H9 (cell line): ENCODE data around the gene VRK3. TPM values are rescaled to one million over a fixed set of nuclear protein-coding genes. Genes with fewer than 3 reads are reported as not detected.

Source experiments
- DNase-seq: peaks from one replicate; pipeline ENCODE4 v3.0.0-alpha.2; 2017
- H2AFZ ChIP-seq: one replicate; pipeline ENCODE4 v1.6.1; 2013; ENCODE audit warnings: mild to moderate bottlenecking, low read length, control low read depth, moderate library complexity
- H2AK5ac ChIP-seq: 2 replicates; pipeline ENCODE4 v1.6.1; 2013; ENCODE audit warnings: low read length, control low read depth, mixed read lengths; ENCODE audit not compliant: insufficient read length
- H2BK120ac ChIP-seq: one replicate; pipeline ENCODE4 v1.6.1; 2013; ENCODE audit warnings: low read depth, mild to moderate bottlenecking, low read length, control low read depth, inconsistent platforms; ENCODE audit not compliant: poor library complexity, severe bottlenecking
- H2BK12ac ChIP-seq: 2 replicates; pipeline ENCODE4 v1.6.1; 2013; ENCODE audit warnings: low read length, control low read depth, mixed read lengths, low read depth; ENCODE audit not compliant: insufficient read length
- H2BK15ac ChIP-seq: 2 replicates; pipeline ENCODE4 v1.6.1; 2013; ENCODE audit warnings: low read depth, low read length, control low read depth
- H2BK20ac ChIP-seq: one replicate; pipeline ENCODE4 v1.6.1; 2013; ENCODE audit warnings: low read depth, mild to moderate bottlenecking, low read length, control low read depth, inconsistent platforms; ENCODE audit not compliant: poor library complexity, severe bottlenecking
- H2BK5ac ChIP-seq: 2 replicates; pipeline ENCODE4 v1.6.1; 2013; ENCODE audit warnings: low read length, control low read depth, mixed read lengths; ENCODE audit not compliant: insufficient read length
- H3K14ac ChIP-seq: 2 replicates; pipeline ENCODE4 v1.6.1; 2013; ENCODE audit warnings: low read length, control low read depth; ENCODE audit not compliant: insufficient read depth
- H3K18ac ChIP-seq: 2 replicates; pipeline ENCODE4 v1.6.1; 2013; ENCODE audit warnings: low read depth, mild to moderate bottlenecking, mixed read lengths, low read length, control low read depth; ENCODE audit not compliant: insufficient read length
- H3K23ac ChIP-seq: 2 replicates; pipeline ENCODE4 v1.6.1; 2013; ENCODE audit warnings: low read length, control low read depth, mixed read lengths, low read depth; ENCODE audit not compliant: insufficient read length
- H3K23me2 ChIP-seq: 2 replicates; pipeline ENCODE4 v1.6.1; 2013; ENCODE audit warnings: low read depth, mild to moderate bottlenecking, mixed read lengths, low read length, control low read depth; ENCODE audit not compliant: insufficient read length, poor library complexity, severe bottlenecking
- H3K27ac ChIP-seq: 2 replicates; pipeline ENCODE4 v1.5.1; 2013; ENCODE audit warnings: low read length, control low read depth, mixed read lengths, low read depth; ENCODE audit not compliant: insufficient read length
- H3K27me3 ChIP-seq: 2 replicates; pipeline ENCODE4 v1.6.1; 2013; ENCODE audit warnings: low read length, control low read depth, inconsistent platforms; ENCODE audit not compliant: insufficient read depth
- H3K4ac ChIP-seq: 2 replicates; pipeline ENCODE4 v1.6.1; 2013; ENCODE audit warnings: low read depth, mild to moderate bottlenecking, control low read depth, inconsistent platforms, low read length, moderate library complexity
- H3K4me1 ChIP-seq: 2 replicates; pipeline ENCODE4 v1.6.1; 2013; ENCODE audit warnings: low read length, control low read depth, inconsistent platforms; ENCODE audit not compliant: insufficient read depth
- H3K4me2 ChIP-seq: 2 replicates; pipeline ENCODE4 v1.6.1; 2013; ENCODE audit warnings: low read length, control low read depth, mixed read lengths; ENCODE audit not compliant: insufficient read length, insufficient read depth
- H3K56ac ChIP-seq: 2 replicates; pipeline ENCODE4 v1.6.1; 2013; ENCODE audit warnings: low read depth, mild to moderate bottlenecking, mixed read lengths, low read length, control low read depth; ENCODE audit not compliant: insufficient read length
- H3K79me1 ChIP-seq: 2 replicates; pipeline ENCODE4 v1.6.1; 2013; ENCODE audit warnings: low read depth, mild to moderate bottlenecking, moderate library complexity, low read length, control low read depth, inconsistent platforms; ENCODE audit not compliant: insufficient read depth, poor library complexity, severe bottlenecking
- H3K79me2 ChIP-seq: 2 replicates; pipeline ENCODE4 v1.6.1; 2013; ENCODE audit warnings: low read length, control low read depth, inconsistent platforms; ENCODE audit not compliant: insufficient read depth
- H3K9ac ChIP-seq: 2 replicates; pipeline ENCODE4 v1.6.1; 2013; ENCODE audit warnings: low read length, control low read depth, mixed read lengths; ENCODE audit not compliant: insufficient read length; ENCODE audit errors: extremely low read depth
- H3K9me3 ChIP-seq: one replicate; pipeline ENCODE4 v1.6.1; 2013; ENCODE audit warnings: low read depth, low read length, inconsistent platforms; ENCODE audit not compliant: control insufficient read depth
- H3T11ph ChIP-seq: one replicate; pipeline ENCODE4 v1.6.1; 2013; ENCODE audit warnings: mild to moderate bottlenecking, low read length, control low read depth, inconsistent platforms
- H4K20me1 ChIP-seq: one replicate; pipeline ENCODE4 v1.6.1; 2013; ENCODE audit not compliant: control insufficient read depth, insufficient read length, insufficient read depth
- H4K5ac ChIP-seq: 2 replicates; pipeline ENCODE4 v1.6.1; 2013; ENCODE audit warnings: low read depth, mild to moderate bottlenecking, mixed read lengths, low read length, control low read depth; ENCODE audit not compliant: insufficient read length
- H4K8ac ChIP-seq: replicated peaks from 2 replicates; pipeline ENCODE4 v1.6.1; 2013; ENCODE audit warnings: low read length, control low read depth, mixed read lengths, low read depth; ENCODE audit not compliant: insufficient read length
- H4K91ac ChIP-seq: 2 replicates; pipeline ENCODE4 v1.6.1; 2013; ENCODE audit warnings: low read depth, mild to moderate bottlenecking, moderate library complexity, mixed read lengths, low read length, control low read depth; ENCODE audit not compliant: insufficient read length
- H3K27ac Mint-ChIP-seq, 3 experiments: 2 replicates in 2 of 3; 3 replicates in 1 of 3; pipeline ENCODE4 v1.8.0; 2020 to 2021; ENCODE audit warnings: mixed read lengths in 3 of 3, mild to moderate bottlenecking in 1 of 3, moderate library complexity in 1 of 3
- H3K27me3 Mint-ChIP-seq: 2 replicates; pipeline ENCODE4 v1.8.0; 2021; ENCODE audit warnings: low read depth, mild to moderate bottlenecking, moderate library complexity, mixed read lengths
- H3K36me3 Mint-ChIP-seq, 3 experiments: 2 replicates in 2 of 3; 3 replicates in 1 of 3; pipeline ENCODE4 v1.8.0; 2020 to 2021; ENCODE audit warnings: low read depth in 3 of 3, mixed read lengths in 3 of 3; ENCODE audit not compliant: insufficient read depth in 1 of 3
- H3K4me1 Mint-ChIP-seq, 2 experiments: 2 replicates each; pipeline ENCODE4 v1.8.0; 2020; ENCODE audit warnings: mixed read lengths in 2 of 2
- H3K4me3 Mint-ChIP-seq, 2 experiments: 2 replicates in 1 of 2; 3 replicates in 1 of 2; pipeline ENCODE4 v1.8.0; 2020 to 2021; ENCODE audit warnings: mild to moderate bottlenecking in 2 of 2, mixed read lengths in 2 of 2, moderate library complexity in 1 of 2
- H3K9me3 Mint-ChIP-seq, 2 experiments: 2 replicates in 1 of 2; 3 replicates in 1 of 2; pipeline ENCODE4 v1.8.0; 2020; ENCODE audit warnings: mild to moderate bottlenecking in 2 of 2, mixed read lengths in 2 of 2, moderate library complexity in 1 of 2
- CTCF ChIP-seq: fragments of 200-600 bp; sonication (generic); conservative IDR thresholded peaks from 3 replicates; pipeline ENCODE4 v1.8.0; 2021; ENCODE audit warnings: antibody characterized with exemption, mild to moderate bottlenecking
- WGBS: extraction: QIAGEN DNeasy Blood & Tissue Kit; methylation state at CpG from one replicate; pipeline ENCODE4 v1.1.7; 2013; ENCODE audit warnings: missing lambda C conversion rate, low lambda C conversion rate, mixed read lengths; ENCODE audit not compliant: insufficient read length; ENCODE audit errors: extremely low coverage; 5-methylcytosine and 5-hydroxymethylcytosine counted together
- total RNA-seq: library from RNA; stranded (reverse); gene quantifications from 2 replicates; pipeline ENCODE4 v1.2.1, GENCODE V29; 2021

Gene VRK3
- total RNA-seq, 1 experiment from 2014 or later, result 33.5 TPM

DNA sequence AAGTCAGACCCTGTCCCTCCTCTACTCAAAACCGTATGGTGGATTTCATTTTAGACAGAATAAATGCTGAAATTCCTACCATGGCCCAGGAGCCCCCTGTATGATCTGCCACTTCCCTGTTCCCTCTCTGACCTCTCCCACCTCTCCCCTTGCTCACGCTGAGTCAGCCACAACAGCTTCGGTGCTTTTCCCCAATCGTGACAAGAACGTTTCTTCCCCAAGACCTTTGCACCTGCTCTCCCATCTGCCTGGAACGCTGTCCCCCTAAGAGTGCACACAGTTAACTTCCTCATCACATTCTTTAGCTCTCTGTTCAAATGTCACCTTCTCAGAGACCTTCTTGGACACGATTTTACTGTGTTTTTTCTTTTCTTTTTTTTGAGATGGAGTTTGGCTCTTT is 2.3 kb downstream of the VRK3 start:
- Histone ChIP-seq H3T11ph (no peak overlapping the region), H2BK120ac (no peak overlapping the region), H3K23ac (no peak overlapping the region), H2BK5ac (no peak overlapping the region), H3K18ac (no peak overlapping the region), H4K20me1 (no peaks in the 10 kb centered on the region), H3K27me3 (no peaks in the 10 kb centered on the region), H3K14ac (no peak overlapping the region), H2BK12ac (no peak overlapping the region), H3K4me1 (peaks cover 3% of the 10 kb centered on the region; the same call in 1 of the 2 replicates), H2BK20ac (no peak overlapping the region), H2BK15ac (no peak overlapping the region), H3K4ac (no peak overlapping the region), H3K56ac (no peak overlapping the region), H3K4me2 (no peak overlapping the region), H4K5ac (no peak overlapping the region), H2AFZ (no peak overlapping the region), H3K79me2 (peaks cover 2% of the 10 kb centered on the region; the same call in 1 of the 2 replicates), H3K27ac (no peak overlapping the region), H3K9ac (no peak overlapping the region), H3K9me3 (no peaks in the 10 kb centered on the region), H2AK5ac (no peak overlapping the region), H3K79me1 (peaks cover 7% of the 10 kb centered on the region), H3K23me2 (peaks cover 7% of the 10 kb centered on the region), H4K91ac (no peak overlapping the region), H4K8ac (no peak overlapping the region)
- no peak overlapping the region for H3K4me3 Mint-ChIP-seq
- peaks cover 4 to 17% (median 4%) of the 10 kb centered on the region in 3 experiments for H3K36me3 Mint-ChIP-seq
- H3K27ac Mint-ChIP-seq, result peak overlapping the region in 1 of 3 experiments; percentile 66; a peak in 2 of 7 replicates
- no peak for TF ChIP-seq CTCF
- no peak for DNase-seq
- peaks cover 2 to 11% of the 10 kb centered on the region in 2 experiments; a peak in 4 of 5 replicates for H3K9me3 Mint-ChIP-seq
- peaks cover 5% of the 10 kb centered on the region for H3K27me3 Mint-ChIP-seq
- H3K4me1 Mint-ChIP-seq, result peaks cover 12 to 16% of the 10 kb centered on the region in 2 experiments
- no CpG with 5 or more reads among the region's 7 CpGs for WGBS
